GM23338 (cell line): Measurements from ENCODE around the gene FOXO3. TPM values are rescaled to one million over a fixed set of nuclear protein-coding genes. Genes with fewer than 3 reads are reported as not detected.

Experiments used
- ATAC-seq: fragments of 200-7000 bp; cut with Tn5 transposase; 3 replicates; pipeline ENCODE4 v1.9.1; 2020
- DNase-seq: peaks from one replicate; pipeline ENCODE4 v3.0.0-alpha.2; 2015; ENCODE audit warnings: low spot score
- H2AFZ ChIP-seq: fragments of 200-600 bp; sonication (generic); 2 replicates; pipeline ENCODE4 v1.8.0; 2016; ENCODE audit warnings: antibody characterized with exemption, mild to moderate bottlenecking, moderate library complexity
- H3F3A ChIP-seq: fragments of 200-600 bp; sonication (generic); replicated peaks from 2 replicates; pipeline ENCODE4 v1.8.0; 2017; ENCODE audit warnings: antibody characterized with exemption, mixed run types, low read depth
- H3K27ac ChIP-seq: fragments of 200-600 bp; sonication (generic); 2 replicates; pipeline ENCODE4 v1.6.1; 2016; ENCODE audit warnings: low read depth
- H3K27me3 ChIP-seq: fragments of 200-600 bp; sonication (generic); 2 replicates; pipeline ENCODE4 v1.8.0; 2016; ENCODE audit warnings: mild to moderate bottlenecking, mixed run types, moderate library complexity; ENCODE audit not compliant: insufficient read depth
- H3K36me3 ChIP-seq: fragments of 200-600 bp; sonication (generic); 2 replicates; pipeline ENCODE4 v1.8.0; 2016; ENCODE audit warnings: mild to moderate bottlenecking; ENCODE audit not compliant: insufficient read depth
- H3K4me1 ChIP-seq: fragments of 200-600 bp; sonication (generic); 2 replicates; pipeline ENCODE4 v1.8.0; 2016; ENCODE audit warnings: mild to moderate bottlenecking, moderate library complexity; ENCODE audit not compliant: insufficient read depth
- H3K4me2 ChIP-seq: fragments of 200-600 bp; sonication (generic); 2 replicates; pipeline ENCODE4 v1.7.1; 2017; ENCODE audit warnings: mixed run types
- H3K4me3 ChIP-seq: fragments of 200-600 bp; sonication (generic); 2 replicates; pipeline ENCODE4 v1.6.1; 2016; ENCODE audit warnings: mixed run types
- H3K79me2 ChIP-seq: fragments of 200-600 bp; sonication (generic); replicated peaks from 2 replicates; pipeline ENCODE4 v1.8.0; 2017; ENCODE audit warnings: mild to moderate bottlenecking; ENCODE audit not compliant: insufficient read depth
- H3K9me2 ChIP-seq: fragments of 200-600 bp; sonication (generic); 2 replicates; pipeline ENCODE4 v1.8.0; 2017; ENCODE audit not compliant: insufficient read depth
- H4K20me1 ChIP-seq: fragments of 200-600 bp; sonication (generic); replicated peaks from 2 replicates; pipeline ENCODE4 v1.8.0; 2017; ENCODE audit warnings: mild to moderate bottlenecking; ENCODE audit not compliant: insufficient read depth
- H3K27ac Mint-ChIP-seq: 2 replicates; pipeline ENCODE4 v1.8.0; 2020; ENCODE audit warnings: inconsistent platforms, mild to moderate bottlenecking, moderate library complexity, mixed read lengths
- H3K27me3 Mint-ChIP-seq: 3 replicates; pipeline ENCODE4 v1.8.0; 2022; ENCODE audit warnings: low read depth, mild to moderate bottlenecking, moderate library complexity, mixed read lengths, inconsistent platforms; ENCODE audit not compliant: insufficient read depth, poor library complexity
- H3K36me3 Mint-ChIP-seq: 3 replicates; pipeline ENCODE4 v1.8.0; 2021; ENCODE audit warnings: low read depth, mild to moderate bottlenecking, inconsistent platforms, moderate library complexity, mixed read lengths
- H3K4me1 Mint-ChIP-seq: 3 replicates; pipeline ENCODE4 v1.8.0; 2020; ENCODE audit warnings: mild to moderate bottlenecking, inconsistent platforms, mixed read lengths
- H3K4me3 Mint-ChIP-seq: 3 replicates; pipeline ENCODE4 v1.8.0; 2021; ENCODE audit warnings: moderate library complexity, mild to moderate bottlenecking, inconsistent platforms, mixed read lengths
- H3K9me3 Mint-ChIP-seq: 3 replicates; pipeline ENCODE4 v1.8.0; 2020; ENCODE audit warnings: moderate library complexity, mild to moderate bottlenecking, inconsistent platforms, mixed read lengths
- CTCF ChIP-seq, 2 experiments: fragments of 200-600 bp in 1 of 2; sonication (generic) in 1 of 2; conservative IDR thresholded peaks; 2 replicates each; pipeline versions ENCODE4 v1.5.1 to v1.6.1; 2016 to 2017; ENCODE audit warnings: antibody characterized with exemption in 2 of 2, low read depth in 2 of 2, mild to moderate bottlenecking in 2 of 2, moderate library complexity in 1 of 2
- EZH2 ChIP-seq: fragments of 200-600 bp; sonication (generic); IDR thresholded peaks from one replicate; pipeline ENCODE4 v1.8.0; 2017; ENCODE audit warnings: antibody characterized with exemption, mild to moderate bottlenecking, low read depth; ENCODE audit not compliant: unreplicated experiment
- NANOG ChIP-seq: IDR thresholded peaks from 2 replicates; pipeline ENCODE4 v1.6.1; 2016; ENCODE audit warnings: antibody characterized with exemption, borderline replicate concordance
- POLR2AphosphoS5 ChIP-seq: IDR thresholded peaks from 2 replicates; pipeline ENCODE4 v1.6.1; 2016; ENCODE audit warnings: antibody characterized with exemption, low read depth
- REST ChIP-seq: IDR thresholded peaks from one replicate; pipeline ENCODE4 v1.6.1; 2018; ENCODE audit warnings: antibody characterized with exemption; ENCODE audit not compliant: unreplicated experiment
- STAT1 ChIP-seq: IDR thresholded peaks from one replicate; pipeline ENCODE4 v1.6.1; 2016; ENCODE audit warnings: antibody characterized with exemption; ENCODE audit not compliant: unreplicated experiment
- ZNF331 ChIP-seq: fragments of 250-450 bp; sonication (Bioruptor Pico); IDR thresholded peaks from 2 replicates; pipeline ENCODE4 v1.5.0; 2020; ENCODE audit warnings: low read depth, mild to moderate bottlenecking, moderate library complexity
- polyA plus RNA-seq: library from polyadenylated mRNA; unstranded; fragments of >200 nt; fragmentation: Nextera tagmentation; extraction: Ambion mirVana; gene quantifications from 2 replicates; pipeline ENCODE4 v1.2.1, GENCODE V29; 2016
- total RNA-seq: library from RNA; depleted of rRNA; stranded (reverse); fragments of >200 nt; shearing (Covaris generic); gene quantifications from 2 replicates; pipeline ENCODE4 v1.2.3, GENCODE V29; 2014

The FOXO3 gene
- total and polyA plus RNA-seq, 2 experiments from 2014 or later = 9.8 to 20.2 TPM

GRCh38 chr6:108728826-108729225, 168.1 kb downstream of the FOXO3 start:
- peaks cover 13% of the 10 kb centered on the region for H3K27me3 Mint-ChIP-seq
- H3K27me3 ChIP-seq = peaks cover 20% of the 10 kb centered on the region
- peaks cover 36% of the 10 kb centered on the region for H3K4me1 Mint-ChIP-seq
- H3F3A ChIP-seq = peaks cover 4% of the 10 kb centered on the region; the same call in 1 of the 2 replicates
- peaks cover 32% of the 10 kb centered on the region for H3K4me1 ChIP-seq
- H3K27ac Mint-ChIP-seq = no peak overlapping the region
- H3K79me2 ChIP-seq = no peaks in the 10 kb centered on the region
- no peaks in the 10 kb centered on the region for H3K9me2 ChIP-seq
- H3K4me3 Mint-ChIP-seq = no peak overlapping the region
- DNase-seq (peak; percentile 22), ATAC-seq (no peak)
- H3K27ac ChIP-seq = no peak overlapping the region
- H3K36me3 Mint-ChIP-seq = no peaks in the 10 kb centered on the region; the same call in 2 of the 3 replicates
- TF ChIP-seq CTCF (conservative IDR thresholded peaks at IDR 0.05; ENCODE audit: low read depth in 2 of 2) (0 out of 4 replicates have a peak, but pooled peaks have one; percentile 1 to 8), EZH2 (no peak)
- H4K20me1 ChIP-seq = no peaks in the 10 kb centered on the region
- H2AFZ ChIP-seq = no peak overlapping the region
- H3K4me2 ChIP-seq = no peak overlapping the region
- H3K36me3 ChIP-seq = peaks cover 6% of the 10 kb centered on the region; the same call in 1 of the 2 replicates
- H3K4me3 ChIP-seq = no peak overlapping the region
- peaks cover 3% of the 10 kb centered on the region; the same call in 2 of the 3 replicates for H3K9me3 Mint-ChIP-seq

- Histone ChIP-seq H3K4me1 (peaks cover 44% of the 10 kb centered on the region), H3K4me2 (peak overlapping the region; percentile 73), H3K27ac (no peak overlapping the region), H3K27me3 (peaks cover 20% of the 10 kb centered on the region), H3K4me3 (peak overlapping the region; percentile 31), H3K36me3 (no peaks in the 10 kb centered on the region), H3K79me2 (no peaks in the 10 kb centered on the region), H4K20me1 (no peaks in the 10 kb centered on the region), H2AFZ (no peak overlapping the region), H3K9me2 (no peaks in the 10 kb centered on the region), H3F3A (peaks cover 4% of the 10 kb centered on the region; the same call in 1 of the 2 replicates)
- ATAC-seq (peak; percentile 58), DNase-seq (peak; percentile 37)
- H3K36me3 Mint-ChIP-seq = no peaks in the 10 kb centered on the region
- no peaks in the 10 kb centered on the region for H3K9me3 Mint-ChIP-seq
- no peak overlapping the region for H3K27ac Mint-ChIP-seq
- peaks cover 44% of the 10 kb centered on the region for H3K4me1 Mint-ChIP-seq
- H3K27me3 Mint-ChIP-seq = peaks cover 13% of the 10 kb centered on the region
- H3K4me3 Mint-ChIP-seq = no peak overlapping the region; the same call in 2 of the 3 replicates
- TF ChIP-seq NANOG (no peak), ZNF331 (no peak), EZH2 (no peak), CTCF (conservative IDR thresholded peaks at IDR 0.05; ENCODE audit: low read depth in 2 of 2) (no peak), POLR2AphosphoS5 (no peak), REST (no peak), STAT1 (no peak)
Observed at GRCh38 chr6:108730635-108731515, 170.2 kb downstream of the FOXO3 start.
